Astrocyte (in vitro differentiated cells and primary cell): ENCODE measurements around the gene CDKAL1.

Experiments
- EZH2 ChIP-seq: IDR thresholded peaks from 2 replicates; pipeline ENCODE4 v1.6.1; 2012; ENCODE audit warnings: mild to moderate bottlenecking, low read length, inconsistent platforms; ENCODE audit not compliant: insufficient read depth
- TF ChIP-seq, protein P1 (sequence below): IDR thresholded peaks from 2 replicates; pipeline ENCODE4 v1.5.1; 2011; ENCODE audit warnings: low read depth, mild to moderate bottlenecking, inconsistent platforms, low read length, moderate library complexity; ENCODE audit not compliant: insufficient read depth

DNA sequence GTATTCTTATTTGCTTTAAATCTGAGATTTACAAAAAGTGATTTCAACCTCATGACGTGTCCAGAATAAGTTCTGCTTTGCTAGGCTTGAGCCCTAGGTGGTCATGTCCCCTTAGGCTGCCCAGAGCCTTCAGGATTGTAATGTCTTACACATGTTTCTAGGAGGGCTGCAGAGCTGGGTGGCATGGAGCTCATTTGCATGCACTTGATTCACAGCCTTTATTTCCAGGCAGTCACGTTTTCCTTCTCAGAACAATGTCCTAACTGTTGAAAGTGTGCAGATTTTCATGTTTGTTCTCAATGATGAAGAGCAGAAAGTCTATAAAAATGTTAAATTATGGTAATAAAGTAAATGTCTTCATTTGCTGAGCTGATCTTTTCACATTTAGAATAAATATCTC, 610.7 kb downstream of the CDKAL1 start:
- TF ChIP-seq, protein P1, sequence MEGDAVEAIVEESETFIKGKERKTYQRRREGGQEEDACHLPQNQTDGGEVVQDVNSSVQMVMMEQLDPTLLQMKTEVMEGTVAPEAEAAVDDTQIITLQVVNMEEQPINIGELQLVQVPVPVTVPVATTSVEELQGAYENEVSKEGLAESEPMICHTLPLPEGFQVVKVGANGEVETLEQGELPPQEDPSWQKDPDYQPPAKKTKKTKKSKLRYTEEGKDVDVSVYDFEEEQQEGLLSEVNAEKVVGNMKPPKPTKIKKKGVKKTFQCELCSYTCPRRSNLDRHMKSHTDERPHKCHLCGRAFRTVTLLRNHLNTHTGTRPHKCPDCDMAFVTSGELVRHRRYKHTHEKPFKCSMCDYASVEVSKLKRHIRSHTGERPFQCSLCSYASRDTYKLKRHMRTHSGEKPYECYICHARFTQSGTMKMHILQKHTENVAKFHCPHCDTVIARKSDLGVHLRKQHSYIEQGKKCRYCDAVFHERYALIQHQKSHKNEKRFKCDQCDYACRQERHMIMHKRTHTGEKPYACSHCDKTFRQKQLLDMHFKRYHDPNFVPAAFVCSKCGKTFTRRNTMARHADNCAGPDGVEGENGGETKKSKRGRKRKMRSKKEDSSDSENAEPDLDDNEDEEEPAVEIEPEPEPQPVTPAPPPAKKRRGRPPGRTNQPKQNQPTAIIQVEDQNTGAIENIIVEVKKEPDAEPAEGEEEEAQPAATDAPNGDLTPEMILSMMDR = no peak
- TF ChIP-seq EZH2 = no peak
